Gastroesophageal sphincter (tissue), 4 donors: ENCODE measurements around the gene COQ4. TPM values are rescaled to one million over a fixed set of nuclear protein-coding genes. Genes with fewer than 3 reads are reported as not detected.

Experiments
- ATAC-seq: fragments of 150-250 bp; one replicate; pipeline ENCODE4 v1.9.1; 2016; ENCODE audit warnings: mild to moderate bottlenecking, moderate library complexity
- H3K27ac ChIP-seq, 4 donors: fragments of 200-600 bp; sonication (generic) in 3 of 4; 1 replicate in 3 of 4; 2 replicates in 1 of 4; pipeline ENCODE4 v1.5.1; 2016 to 2019
- H3K27me3 ChIP-seq: fragments of 200-600 bp; sonication (generic); one replicate; pipeline ENCODE4 v1.5.1; 2019
- H3K36me3 ChIP-seq, 2 donors: fragments of 200-600 bp; sonication (generic); one replicate each; pipeline ENCODE4 v1.5.1; 2019; ENCODE audit warnings: control low read depth in 1 of 2
- H3K4me1 ChIP-seq, 3 donors: fragments of 200-600 bp; sonication (generic); 1 replicate in 2 of 3; 2 replicates in 1 of 3; pipeline ENCODE4 v1.5.1; 2016 to 2019; ENCODE audit warnings: control low read depth in 2 of 3
- H3K4me3 ChIP-seq, 2 donors: fragments of 200-600 bp; sonication (generic); one replicate each; pipeline ENCODE4 v1.5.1; 2019; ENCODE audit warnings: mild to moderate bottlenecking in 1 of 2, moderate library complexity in 1 of 2
- H3K9me3 ChIP-seq, 3 donors: fragments of 200-600 bp; sonication (generic); one replicate each; pipeline ENCODE4 v1.5.1; 2017 to 2019; ENCODE audit warnings: control low read depth in 2 of 3
- EP300 ChIP-seq: sonication (generic); formaldehyde crosslinking; IDR thresholded peaks from one replicate; pipeline ENCODE4 v1.6.1; 2017; ENCODE audit warnings: antibody characterized with exemption, mild to moderate bottlenecking
- POLR2A ChIP-seq, 2 donors: fragments of 450-650 bp; IDR thresholded peaks; one replicate each; pipeline ENCODE4 v1.6.1; 2017; ENCODE audit warnings: antibody characterized with exemption in 2 of 2, mild to moderate bottlenecking in 2 of 2, moderate library complexity in 1 of 2
- POLR2AphosphoS5 ChIP-seq: sonication (generic); formaldehyde crosslinking; IDR thresholded peaks from one replicate; pipeline ENCODE4 v1.6.1; 2017; ENCODE audit warnings: antibody characterized with exemption
- WGBS, 2 donors: methylation state at CpG; one replicate each; pipeline ENCODE4 v1.1.5; 2018; ENCODE audit warnings: low coverage in 1 of 2; 5-methylcytosine and 5-hydroxymethylcytosine counted together
- total RNA-seq, 4 donors: library from RNA; depleted of rRNA; stranded (reverse); fragments of >200 nt; gene quantifications; one replicate each; pipeline ENCODE4 v1.1.0, GENCODE V29; 2016
- TF ChIP-seq, protein P1 (sequence below), 4 experiments: fragments of 200-600 bp in 2 of 4; fragments of 450-650 bp in 2 of 4; sonication (generic) in 1 of 4; IDR thresholded peaks; one replicate each; pipeline ENCODE4 v1.5.1; 2017 to 2019; ENCODE audit warnings: antibody characterized with exemption in 4 of 4, mild to moderate bottlenecking in 2 of 4, moderate library complexity in 2 of 4

Gene COQ4
- total RNA-seq, 4 donors from 2014 or later, result 25.8 to 40.5 (median 31.8) TPM

DNA sequence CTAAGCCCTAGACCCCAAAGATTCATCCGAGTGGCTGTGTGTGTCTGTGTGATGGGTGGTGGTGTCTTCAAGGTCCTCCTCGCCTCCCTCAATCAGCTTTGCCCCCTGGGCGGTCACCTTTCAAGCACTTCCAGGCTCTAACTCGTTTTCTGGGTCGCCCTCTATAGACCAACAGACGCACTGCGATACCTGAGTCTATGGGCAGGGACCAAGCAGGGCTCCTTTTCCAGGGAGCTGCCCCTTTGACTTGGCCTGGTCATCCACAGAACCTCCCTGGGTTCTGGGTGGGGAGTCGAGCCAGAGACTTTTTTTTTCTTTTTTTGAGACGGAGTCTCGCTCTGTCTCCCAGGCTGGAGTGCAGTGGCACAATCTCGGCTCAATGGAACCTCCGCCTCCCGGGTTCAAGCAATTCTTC is 18.8 kb downstream of the COQ4 start:
- TF ChIP-seq POLR2AphosphoS5, result no peak
- no peak for TF ChIP-seq POLR2A (IDR thresholded peaks at IDR 0.05)
- no peak for TF ChIP-seq EP300
- TF ChIP-seq, protein P1, sequence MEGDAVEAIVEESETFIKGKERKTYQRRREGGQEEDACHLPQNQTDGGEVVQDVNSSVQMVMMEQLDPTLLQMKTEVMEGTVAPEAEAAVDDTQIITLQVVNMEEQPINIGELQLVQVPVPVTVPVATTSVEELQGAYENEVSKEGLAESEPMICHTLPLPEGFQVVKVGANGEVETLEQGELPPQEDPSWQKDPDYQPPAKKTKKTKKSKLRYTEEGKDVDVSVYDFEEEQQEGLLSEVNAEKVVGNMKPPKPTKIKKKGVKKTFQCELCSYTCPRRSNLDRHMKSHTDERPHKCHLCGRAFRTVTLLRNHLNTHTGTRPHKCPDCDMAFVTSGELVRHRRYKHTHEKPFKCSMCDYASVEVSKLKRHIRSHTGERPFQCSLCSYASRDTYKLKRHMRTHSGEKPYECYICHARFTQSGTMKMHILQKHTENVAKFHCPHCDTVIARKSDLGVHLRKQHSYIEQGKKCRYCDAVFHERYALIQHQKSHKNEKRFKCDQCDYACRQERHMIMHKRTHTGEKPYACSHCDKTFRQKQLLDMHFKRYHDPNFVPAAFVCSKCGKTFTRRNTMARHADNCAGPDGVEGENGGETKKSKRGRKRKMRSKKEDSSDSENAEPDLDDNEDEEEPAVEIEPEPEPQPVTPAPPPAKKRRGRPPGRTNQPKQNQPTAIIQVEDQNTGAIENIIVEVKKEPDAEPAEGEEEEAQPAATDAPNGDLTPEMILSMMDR (IDR thresholded peaks at IDR 0.05), result peak in 3 of 4 experiments; percentile 62 to 67 (median 64)
- H3K4me3 ChIP-seq, result peak overlapping the region; percentile 80 to 92
- WGBS, 2 donors, result 0 to 16% methylated on average over 2 to 3 of the region's 13 CpGs
- peaks cover 0 to 44% of the 10 kb centered on the region in 2 donors for H3K36me3 ChIP-seq
- peaks cover 0 to 24% (median 4%) of the 10 kb centered on the region in 3 donors for H3K4me1 ChIP-seq
- no peaks in the 10 kb centered on the region for H3K9me3 ChIP-seq
- no peaks in the 10 kb centered on the region for H3K27me3 ChIP-seq
- peak; percentile 39 for ATAC-seq
- peak overlapping the region in 3 of 4 donors; percentile 85 to 88 (median 87) for H3K27ac ChIP-seq

DNA sequence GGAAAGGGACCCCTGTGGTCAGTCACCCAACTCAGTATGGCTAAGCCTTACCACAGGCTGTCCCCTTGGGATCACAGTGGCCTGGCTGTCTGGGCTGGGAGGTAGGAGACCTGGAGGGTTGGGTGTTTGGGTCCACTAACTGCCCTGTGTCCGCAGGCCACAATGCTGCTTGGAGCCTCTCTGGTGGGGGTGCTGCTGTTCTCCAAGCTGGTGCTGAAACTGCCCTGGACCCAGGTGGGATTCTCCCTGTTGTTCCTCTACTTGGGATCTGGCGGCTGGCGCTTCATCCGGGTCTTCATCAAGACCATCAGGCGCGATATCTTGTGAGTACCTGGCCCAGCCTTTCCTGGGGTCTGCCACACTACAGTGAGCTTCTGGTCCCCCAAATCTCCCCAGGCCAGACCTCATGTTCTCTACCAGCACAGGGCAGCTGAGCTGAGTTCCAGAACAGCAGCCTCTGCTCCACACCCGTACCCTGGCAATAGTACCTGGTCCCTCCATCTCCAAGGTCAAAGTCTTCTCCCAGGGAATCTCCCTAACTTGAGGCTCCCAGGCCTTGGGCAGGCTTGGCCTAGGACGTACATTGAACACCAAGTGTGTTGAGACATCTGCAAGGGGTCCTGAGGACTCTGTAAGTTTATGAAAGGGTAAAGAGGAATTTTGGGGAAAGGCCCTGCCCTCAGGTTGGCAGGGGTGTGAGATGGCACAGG is 20.5 kb downstream of the COQ4 start:
- no peaks in the 10 kb centered on the region for H3K27me3 ChIP-seq
- WGBS, 2 donors, result 97 to 100% methylated on average over 4 to 5 of the region's 8 CpGs
- ATAC-seq, result no peak

DNA sequence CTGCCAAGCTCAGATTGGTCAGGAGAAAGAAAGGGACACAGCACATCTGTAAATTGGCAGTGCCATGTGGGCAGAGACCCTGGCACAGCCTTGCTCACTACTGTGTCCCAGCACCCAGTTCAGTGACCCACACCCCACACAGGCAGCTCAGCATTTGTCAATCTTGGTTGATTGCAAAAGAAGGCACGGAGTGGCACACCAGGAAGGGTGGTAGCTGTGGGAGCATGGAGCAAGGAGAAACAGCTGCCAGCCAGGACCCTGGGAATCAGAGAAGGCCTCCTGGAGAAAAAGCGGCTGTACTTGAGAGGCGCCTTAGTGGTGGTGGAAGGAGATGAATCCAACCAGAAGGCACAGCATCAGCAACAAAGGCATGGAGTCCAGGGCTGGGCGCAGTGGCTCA is 21.2 kb downstream of the COQ4 start:
- Histone ChIP-seq H3K36me3 (peaks cover 0 to 69% of the 10 kb centered on the region in 2 donors), H3K27ac (no peak overlapping the region), H3K9me3 (no peaks in the 10 kb centered on the region), H3K27me3 (no peaks in the 10 kb centered on the region), H3K4me3 (no peak overlapping the region), H3K4me1 (peaks cover 0 to 24% (median 4%) of the 10 kb centered on the region in 3 donors)
- ATAC-seq, result no peak
- TF ChIP-seq, protein P1 (IDR thresholded peaks at IDR 0.05), result no peak
- TF ChIP-seq EP300, result no peak
- no peak for TF ChIP-seq POLR2AphosphoS5
- TF ChIP-seq POLR2A (IDR thresholded peaks at IDR 0.05), result no peak
- WGBS, 2 donors, result 91% methylated on average over 4 of the region's 4 CpGs; no CpG with 5 or more reads in 1 of the 2 donors

More for the DNA sequence above, 20.5 kb downstream of the COQ4 start:
- Histone ChIP-seq H3K4me3 (no peak overlapping the region), H3K36me3 (peaks cover 0 to 61% of the 10 kb centered on the region in 2 donors), H3K27ac (no peak overlapping the region), H3K9me3 (no peaks in the 10 kb centered on the region), H3K4me1 (peaks cover 0 to 24% (median 4%) of the 10 kb centered on the region in 3 donors)
- TF ChIP-seq POLR2AphosphoS5, result no peak
- TF ChIP-seq, protein P1 (IDR thresholded peaks at IDR 0.05), result no peak
- TF ChIP-seq POLR2A (IDR thresholded peaks at IDR 0.05), result no peak
- TF ChIP-seq EP300, result no peak

DNA sequence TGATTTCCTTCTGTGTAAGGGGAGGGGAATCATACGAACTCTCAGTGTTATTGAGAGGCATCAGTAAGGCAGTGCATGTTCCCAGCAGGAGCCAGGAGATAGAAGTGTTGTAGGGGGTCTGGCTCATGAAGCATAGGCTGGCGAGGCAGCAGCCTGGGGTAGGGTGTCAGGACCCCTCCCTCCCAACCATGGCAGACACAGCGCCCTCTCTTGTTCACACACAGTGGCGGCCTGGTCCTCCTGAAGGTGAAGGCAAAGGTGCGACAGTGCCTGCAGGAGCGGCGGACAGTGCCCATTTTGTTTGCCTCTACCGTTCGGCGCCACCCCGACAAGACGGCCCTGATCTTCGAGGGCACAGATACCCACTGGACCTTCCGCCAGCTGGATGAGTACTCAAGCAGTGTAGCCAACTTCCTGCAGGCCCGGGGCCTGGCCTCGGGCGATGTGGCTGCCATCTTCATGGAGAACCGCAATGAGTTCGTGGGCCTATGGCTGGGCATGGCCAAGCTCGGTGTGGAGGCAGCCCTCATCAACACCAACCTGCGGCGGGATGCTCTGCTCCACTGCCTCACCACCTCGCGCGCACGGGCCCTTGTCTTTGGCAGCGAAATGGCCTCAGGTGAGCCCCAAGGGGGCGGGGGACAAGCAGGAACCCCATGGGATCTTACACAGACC is 22.4 kb downstream of the COQ4 start:
- 89 to 100% methylated on average over 2 to 5 of the region's 28 CpGs for WGBS, 2 donors
- no peaks in the 10 kb centered on the region for H3K9me3 ChIP-seq
- H3K36me3 ChIP-seq, result peaks cover 0 to 81% of the 10 kb centered on the region in 2 donors
- TF ChIP-seq EP300 (no peak), POLR2A (IDR thresholded peaks at IDR 0.05) (no peak), POLR2AphosphoS5 (no peak)
- TF ChIP-seq, protein P1 (IDR thresholded peaks at IDR 0.05), result no peak
- peaks cover 0 to 19% (median 4%) of the 10 kb centered on the region in 3 donors for H3K4me1 ChIP-seq
- no peak overlapping the region for H3K27ac ChIP-seq
- H3K4me3 ChIP-seq, result no peak overlapping the region
- ATAC-seq, result no peak
- H3K27me3 ChIP-seq, result no peaks in the 10 kb centered on the region
